K562 (cell line): ENCODE results near the gene NRN1L. TPM values are rescaled to one million over a fixed set of nuclear protein-coding genes. Genes with fewer than 3 reads are reported as not detected.

Experiments
- ATAC-seq: fragments of 200-7000 bp; cut with Tn5 transposase; 3 replicates; pipeline ENCODE4 v1.9.1; 2020; ENCODE audit warnings: moderate library complexity
- BruUV-seq: library from RNA; stranded (reverse); fragments of 400-500 nt; replicated peaks from 2 replicates; lab custom pipeline; 2021; lab: Mats Ljungman, UMichigan
- CTCF ChIA-PET: fragments of 300-600 bp; formaldehyde crosslinking; extraction: SDS; loops from one replicate; lab custom pipeline; 2021; ENCODE audit warnings: low intra/inter-chr PET ratio; lab: Yijun Ruan, JAX
- POLR2A ChIA-PET: fragments of 300-600, 350-650 bp; sonication (Branson Sonifier 250); formaldehyde crosslinking; extraction: SDS; loops from one replicate; lab custom pipeline; 2021; ENCODE audit warnings: antibody characterized with exemption, inconsistent platforms; lab: Yijun Ruan, JAX
- DNase-seq, 4 experiments: peaks; one replicate each; pipeline versions ENCODE4 v3.0.0 to v3.0.0-alpha.2; 2011 to 2018; ENCODE audit warnings: low spot score in 3 of 4, mixed read lengths in 3 of 4; ENCODE audit errors: extremely low read depth in 1 of 4
- FAIRE-seq: peaks from 2 replicates; lab custom pipeline; 2011; peaks lifted over from hg19 to GRCh38; lab: Jason Lieb, UNC
- H2AFZ ChIP-seq: 2 replicates; pipeline ENCODE4 v1.6.0; 2011; ENCODE audit warnings: low read depth, low read length, control low read depth, inconsistent platforms
- H3K27ac ChIP-seq: fragments of 200-600 bp; 3 replicates; pipeline ENCODE4 v1.8.0; 2011; ENCODE audit warnings: low read depth, mild to moderate bottlenecking, control low read depth, inconsistent platforms, low read length, moderate library complexity, mixed read lengths; ENCODE audit errors: extremely low read depth
- H3K27me3 ChIP-seq, 2 experiments: fragments of 300-600 bp in 1 of 2; 2 replicates in 1 of 2; 3 replicates in 1 of 2; pipeline versions ENCODE4 v1.6.0 to v1.8.0; 2011; ENCODE audit warnings: inconsistent platforms in 2 of 2, low read length in 2 of 2, mild to moderate bottlenecking in 1 of 2, mixed read lengths in 1 of 2, moderate library complexity in 1 of 2; ENCODE audit not compliant: control insufficient read depth in 2 of 2, insufficient read depth in 2 of 2
- H3K36me3 ChIP-seq: fragments of 300-600 bp; 3 replicates; pipeline ENCODE4 v1.8.0; 2011; ENCODE audit warnings: mild to moderate bottlenecking, low read length, inconsistent platforms; ENCODE audit not compliant: control insufficient read depth, insufficient read depth
- H3K4me1 ChIP-seq, 2 experiments: fragments of 200-600 bp in 1 of 2; replicated peaks in 1 of 2; 2 replicates in 1 of 2; 3 replicates in 1 of 2; pipeline versions ENCODE4 v1.5.1 to v1.8.0; 2011; ENCODE audit warnings: inconsistent platforms in 2 of 2, low read length in 2 of 2, mild to moderate bottlenecking in 1 of 2, mixed read lengths in 1 of 2, moderate library complexity in 1 of 2; ENCODE audit not compliant: control insufficient read depth in 2 of 2, insufficient read depth in 2 of 2
- H3K4me2 ChIP-seq: 2 replicates; pipeline ENCODE4 v1.6.1; 2011; ENCODE audit warnings: low read length, control low read depth, inconsistent platforms, mixed read lengths; ENCODE audit not compliant: insufficient read depth
- H3K4me3 ChIP-seq: fragments of 200-600 bp; sonication (generic), shearing (Covaris generic); 2 replicates; pipeline ENCODE4 v1.5.1; 2016; ENCODE audit warnings: control low read depth, inconsistent platforms
- H3K79me2 ChIP-seq: fragments of 200-600 bp; 3 replicates; pipeline ENCODE4 v1.8.0; 2011; ENCODE audit warnings: low read length, inconsistent platforms; ENCODE audit not compliant: control insufficient read depth, insufficient read depth
- H3K9ac ChIP-seq, 2 experiments: 2 replicates each; pipeline versions ENCODE4 v1.6.0 to v1.6.1; 2011; ENCODE audit warnings: low read depth in 2 of 2, low read length in 2 of 2, control low read depth in 1 of 2, inconsistent platforms in 1 of 2, mild to moderate bottlenecking in 1 of 2, mixed read lengths in 1 of 2; ENCODE audit not compliant: insufficient read depth in 1 of 2
- H3K9me1 ChIP-seq: one replicate; pipeline ENCODE4 v1.6.0; 2011; ENCODE audit warnings: inconsistent platforms, mild to moderate bottlenecking, low read length, moderate library complexity; ENCODE audit not compliant: control insufficient read depth, insufficient read depth
- H3K9me3 ChIP-seq: replicated peaks from 2 replicates; pipeline ENCODE4 v1.5.1; 2011; ENCODE audit warnings: low read depth, low read length, inconsistent platforms; ENCODE audit not compliant: control insufficient read depth, insufficient read depth
- H4K20me1 ChIP-seq: replicated peaks from 2 replicates; pipeline ENCODE4 v1.6.1; 2011; ENCODE audit warnings: low read length, inconsistent platforms, mixed read lengths; ENCODE audit not compliant: control insufficient read depth, insufficient read depth
- CTCF ChIP-seq, 3 experiments: IDR thresholded peaks in 2 of 3; conservative IDR thresholded peaks in 1 of 3; 2 replicates each; pipeline ENCODE4 v1.5.1; 2011 to 2012; ENCODE audit warnings: low read length in 3 of 3, mild to moderate bottlenecking in 3 of 3, control low read depth in 2 of 3, improper control_type of control experiment in 1 of 3, inconsistent platforms in 1 of 3, low read depth in 1 of 3, mixed read lengths in 1 of 3, moderate library complexity in 1 of 3; ENCODE audit not compliant: insufficient read depth in 2 of 3
- MAFG ChIP-seq: fragments of 450-650 bp; conservative IDR thresholded peaks from 2 replicates; pipeline ENCODE4 v1.6.1; 2016; ENCODE audit warnings: missing genetic modification characterization, missing compliant biosample characterization
- PYGO2 ChIP-seq: fragments of 450-650 bp; IDR thresholded peaks from 2 replicates; pipeline ENCODE4 v1.6.1; 2016; ENCODE audit warnings: mild to moderate bottlenecking, missing genetic modification characterization, moderate library complexity, missing compliant biosample characterization
- SOX6 ChIP-seq: fragments of 450-650 bp; IDR thresholded peaks from 2 replicates; pipeline ENCODE4 v1.6.1; 2014; ENCODE audit warnings: mild to moderate bottlenecking
- WGBS: fragments of 100-300 bp; shearing (Covaris generic); methylation state at CpG from one replicate; pipeline ENCODE4 v1.1.6; 2016; ENCODE audit warnings: low coverage, mixed read lengths; ENCODE audit not compliant: insufficient coverage; ENCODE audit errors: missing lambda C conversion rate; 5-methylcytosine and 5-hydroxymethylcytosine counted together
- in situ Hi-C: fragments of 300-500 bp; cut with MboI; formaldehyde crosslinking; loops from 4 replicates; pipeline ENCODE4 v1.15.0; 2018; ENCODE audit warnings: inconsistent platforms, mixed read lengths
- intact Hi-C: fragments of 100-400 bp; cut with micrococcal nuclease; formaldehyde crosslinking; loops from 2 replicates; pipeline ENCODE4 v1.14.2; 2022
- polyA plus RNA-seq, 8 experiments: library from polyadenylated mRNA; depleted of rRNA in 4 of 8; stranded (reverse) in 5 of 8; unstranded in 3 of 8; fragments of >200 nt; fragmentation: Nextera tagmentation in 2 of 8; fragmentation: Illumina TruSeq in 1 of 8; extraction: Ambion mirVana in 2 of 8; extraction: Trizol in 1 of 8; gene quantifications; 2 replicates each; pipeline versions ENCODE4 v1.2.1 to v1.2.3, GENCODE V29; 2011 to 2014; ENCODE audit warnings: inconsistent platforms in 1 of 8, missing spikeins in 1 of 8
- total RNA-seq, 7 experiments: library from RNA; depleted of rRNA in 6 of 7; stranded (reverse); fragments of >200 nt in 6 of 7; fragmentation: Illumina TruSeq in 2 of 7; extraction: Trizol in 2 of 7; gene quantifications; 2 replicates each; pipeline versions ENCODE4 v1.2.1 to v1.2.3, GENCODE V29; 2011 to 2021; ENCODE audit warnings: low replicate concordance in 1 of 7

The NRN1L gene
- total and polyA plus RNA-seq, 9 of the 15 experiments (the other 6 are each of a cell fraction or from before 2014, with no cell fraction given): 0.22 to 0.86 (median 0.61) TPM; not detected in 5

- POLR2A ChIA-PET: interaction anchor here (2.5 kb wide), 1 partner anchor 10 kb away, joined by 8 read pairs; no protein-coding TSS in a partner anchor
- WGBS: 85% methylated on average over 4 of the region's 4 CpGs
- Histone ChIP-seq H4K20me1 (no peaks in the 10 kb centered on the region; the same call in 1 of the 2 replicates), H3K4me3 (no peak overlapping the region), H2AFZ (no peak overlapping the region), H3K27ac (no peak overlapping the region), H3K36me3 (peaks cover 30% of the 10 kb centered on the region; the same call in 2 of the 3 replicates), H3K4me2 (no peak overlapping the region), H3K27me3 (no peaks in the 10 kb centered on the region), H3K9me3 (no peaks in the 10 kb centered on the region), H3K4me1 (peaks cover 17 to 66% of the 10 kb centered on the region in 2 experiments), H3K9me1 (no peaks in the 10 kb centered on the region), H3K9ac (peak overlapping the region in 1 of 2 experiments; percentile 53; a peak in 1 of 4 replicates), H3K79me2 (peaks cover 41% of the 10 kb centered on the region)
- no peak for FAIRE-seq
- in situ Hi-C loops (no loop called here), intact Hi-C loops (loop anchor here (10.0 kb wide), 1 partner anchor 408 kb away; the partner anchor contains the start of gene RIPOR1)
- no peak for TF ChIP-seq MAFG (tag)
- no peak for TF ChIP-seq PYGO2
- TF ChIP-seq SOX6: no peak
- TF ChIP-seq CTCF (IDR thresholded peaks at IDR 0.05 in 2 of 3, conservative IDR thresholded peaks at IDR 0.05 in 1 of 3; ENCODE audit: insufficient read depth in 2 of 3, low read depth in 1 of 3, low read length in 3 of 3): 0 out of 6 replicates have a peak, but pooled peaks of 1 of the 3 experiments have one; percentile 1
- no peak for DNase-seq
- no TSS peak for BruUV-seq
- CTCF ChIA-PET: no interaction called here
- ATAC-seq: no peak
Observed at GRCh38 chr16:67932462-67932840, 47.8 kb downstream of the NRN1L start.
